ENCODE data around the gene SF3A2.

The SF3A2 gene

DNA sequence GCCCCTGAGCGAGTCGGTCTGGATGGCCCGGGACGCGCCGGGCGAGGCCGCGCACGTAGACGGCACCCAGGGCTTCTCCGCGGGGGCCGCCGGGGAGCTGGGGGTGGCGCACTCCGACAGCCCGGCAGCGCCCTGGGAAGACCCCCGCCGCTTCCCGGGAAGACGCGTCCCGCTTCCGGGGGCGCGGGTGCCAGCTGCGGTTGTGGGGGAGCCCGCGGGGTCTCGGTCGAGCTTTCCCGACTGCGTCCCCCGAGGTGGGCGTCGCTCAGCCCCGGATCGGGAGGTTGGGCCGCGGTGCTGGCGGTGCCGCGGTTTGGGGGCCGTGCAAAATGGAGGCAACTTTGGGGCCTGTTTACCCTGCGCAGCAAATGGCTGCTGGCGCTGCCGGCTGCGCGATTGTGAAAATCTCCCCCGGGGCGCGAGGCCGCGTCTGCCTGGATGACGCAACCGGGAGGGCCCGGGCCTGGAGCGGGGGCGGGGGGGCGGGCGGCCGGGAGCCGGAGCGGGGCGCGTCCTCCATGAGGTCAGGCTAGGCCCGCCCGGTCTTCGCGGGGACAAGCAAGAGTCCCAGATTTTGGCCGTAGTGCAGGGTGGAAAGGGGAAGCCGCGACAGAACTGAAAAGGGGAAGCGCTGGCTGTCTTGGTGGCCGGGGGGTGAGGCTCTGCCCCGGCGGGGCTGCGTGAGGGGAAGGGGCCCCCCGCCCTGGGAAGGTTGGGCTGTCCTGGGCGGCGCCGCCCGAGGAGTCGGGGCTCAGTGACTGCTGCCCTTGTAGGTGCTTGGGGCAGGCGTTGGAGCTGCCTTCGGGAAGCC lies 34.0 kb downstream of the SF3A2 start (continued):
- TF ChIP-seq ZNF704 (tag by site-specific recombination; IDR thresholded peaks at IDR 0.05) = no peak
- peak; percentile 89 for TF ChIP-seq YY1 (tag by site-specific recombination; IDR thresholded peaks at IDR 0.05)
- no peak for TF ChIP-seq ZNF341 (tag by site-specific recombination; IDR thresholded peaks at IDR 0.05; ENCODE audit: low read depth)
- peak; percentile 23 for TF ChIP-seq ZFHX2 (tag by site-specific recombination; conservative IDR thresholded peaks at IDR 0.05)
- no peak for TF ChIP-seq GFI1B (tag by site-specific recombination; IDR thresholded peaks at IDR 0.05)
- no peak for TF ChIP-seq HOXC10 (CRISPR knock-in tag; IDR thresholded peaks at IDR 0.05)
- no peak for TF ChIP-seq PRDM1 (tag by site-specific recombination; IDR thresholded peaks at IDR 0.05)
- TF ChIP-seq KLF8 (tag by site-specific recombination; IDR thresholded peaks at IDR 0.05) = peak; percentile 96
- TF ChIP-seq, protein P1, sequence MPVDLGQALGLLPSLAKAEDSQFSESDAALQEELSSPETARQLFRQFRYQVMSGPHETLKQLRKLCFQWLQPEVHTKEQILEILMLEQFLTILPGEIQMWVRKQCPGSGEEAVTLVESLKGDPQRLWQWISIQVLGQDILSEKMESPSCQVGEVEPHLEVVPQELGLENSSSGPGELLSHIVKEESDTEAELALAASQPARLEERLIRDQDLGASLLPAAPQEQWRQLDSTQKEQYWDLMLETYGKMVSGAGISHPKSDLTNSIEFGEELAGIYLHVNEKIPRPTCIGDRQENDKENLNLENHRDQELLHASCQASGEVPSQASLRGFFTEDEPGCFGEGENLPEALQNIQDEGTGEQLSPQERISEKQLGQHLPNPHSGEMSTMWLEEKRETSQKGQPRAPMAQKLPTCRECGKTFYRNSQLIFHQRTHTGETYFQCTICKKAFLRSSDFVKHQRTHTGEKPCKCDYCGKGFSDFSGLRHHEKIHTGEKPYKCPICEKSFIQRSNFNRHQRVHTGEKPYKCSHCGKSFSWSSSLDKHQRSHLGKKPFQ (tag by site-specific recombination; IDR thresholded peaks at IDR 0.05) = no peak
- no peak for TF ChIP-seq ZNF529 (tag by site-specific recombination; IDR thresholded peaks at IDR 0.05; ENCODE audit: insufficient replicate concordance)
- no peak for TF ChIP-seq ZNF324 (tag by site-specific recombination; IDR thresholded peaks at IDR 0.05)
- TF ChIP-seq, protein P2, sequence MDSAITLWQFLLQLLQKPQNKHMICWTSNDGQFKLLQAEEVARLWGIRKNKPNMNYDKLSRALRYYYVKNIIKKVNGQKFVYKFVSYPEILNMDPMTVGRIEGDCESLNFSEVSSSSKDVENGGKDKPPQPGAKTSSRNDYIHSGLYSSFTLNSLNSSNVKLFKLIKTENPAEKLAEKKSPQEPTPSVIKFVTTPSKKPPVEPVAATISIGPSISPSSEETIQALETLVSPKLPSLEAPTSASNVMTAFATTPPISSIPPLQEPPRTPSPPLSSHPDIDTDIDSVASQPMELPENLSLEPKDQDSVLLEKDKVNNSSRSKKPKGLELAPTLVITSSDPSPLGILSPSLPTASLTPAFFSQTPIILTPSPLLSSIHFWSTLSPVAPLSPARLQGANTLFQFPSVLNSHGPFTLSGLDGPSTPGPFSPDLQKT (IDR thresholded peaks at IDR 0.05; ENCODE audit: borderline replicate concordance, low read depth, low read length) = no peak
- TF ChIP-seq ZNF155 (tag by site-specific recombination; IDR thresholded peaks at IDR 0.05) = no peak
- TF ChIP-seq ZNF776 (tag by site-specific recombination; IDR thresholded peaks at IDR 0.05; ENCODE audit: borderline replicate concordance) = no peak
- no peak for TF ChIP-seq ZEB2 (tag by site-specific recombination; IDR thresholded peaks at IDR 0.05)
- no peak for TF ChIP-seq ZNF394 (tag by site-specific recombination; IDR thresholded peaks at IDR 0.05; ENCODE audit: borderline replicate concordance)
- no peak for TF ChIP-seq ZNF596 (tag by site-specific recombination; IDR thresholded peaks at IDR 0.05)
- no peak for TF ChIP-seq ZNF747 (tag by site-specific recombination; IDR thresholded peaks at IDR 0.05)
- TF ChIP-seq SP3 (tag by site-specific recombination; IDR thresholded peaks at IDR 0.05) = peak; percentile 68
- TF ChIP-seq OVOL3 (tag by site-specific recombination; IDR thresholded peaks at IDR 0.05) = no peak
- no peak for TF ChIP-seq HIC1 (tag by site-specific recombination; IDR thresholded peaks at IDR 0.05)
- no peak for TF ChIP-seq ZNF777 (tag by site-specific recombination; IDR thresholded peaks at IDR 0.05; ENCODE audit: borderline replicate concordance)
- TF ChIP-seq ZNF2 (tag by site-specific recombination; IDR thresholded peaks at IDR 0.05) = no peak
- no peak for TF ChIP-seq ZNF248 (tag by site-specific recombination; IDR thresholded peaks at IDR 0.05)
- no peak for TF ChIP-seq RBAK (tag by site-specific recombination; IDR thresholded peaks at IDR 0.05)
- no peak for TF ChIP-seq ZNF19 (tag by site-specific recombination; IDR thresholded peaks at IDR 0.05; ENCODE audit: low read depth)
- no peak for TF ChIP-seq ZNF624 (tag by site-specific recombination; IDR thresholded peaks at IDR 0.05)
- TF ChIP-seq ZNF146 (tag by site-specific recombination; IDR thresholded peaks at IDR 0.05) = no peak
- TF ChIP-seq ATF2 (tag by site-specific recombination; IDR thresholded peaks at IDR 0.05; ENCODE audit: low read depth) = no peak; the same call in 1 of the 2 replicates
- TF ChIP-seq ZFP37 (tag by site-specific recombination; IDR thresholded peaks at IDR 0.05) = no peak
- no peak; the same call in 1 of the 2 replicates for TF ChIP-seq ZNF561 (tag by site-specific recombination; IDR thresholded peaks at IDR 0.05; ENCODE audit: borderline replicate concordance)
- TF ChIP-seq ZNF266 (tag by site-specific recombination; IDR thresholded peaks at IDR 0.05; ENCODE audit: low read depth) = no peak
- 0 out of 2 replicates have a peak, but pooled peaks have one; percentile 40 for TF ChIP-seq SP7 (tag by site-specific recombination; IDR thresholded peaks at IDR 0.05)
